GM20000 (cell line): ENCODE measurements around the gene VWA1.

Source experiments
- DNase-seq: peaks from one replicate; pipeline ENCODE4 v3.0.0; 2012; ENCODE audit warnings: low spot score
- CTCF ChIP-seq: IDR thresholded peaks from 2 replicates; pipeline ENCODE4 v1.5.1; 2012; ENCODE audit warnings: mild to moderate bottlenecking, control low read depth; ENCODE audit errors: extremely low read depth, missing control alignments

The VWA1 gene

GRCh38 chr1:1435106-1435903 lies at the start of gene VWA1:
Gene VWA1 (plus strand): TSS chr1:1435690. CDS start chr1:1435749, 59 bp downstream.
- DNase-seq = peak; percentile 96
- TF ChIP-seq CTCF = no peak

- no peak for TF ChIP-seq CTCF
- DNase-seq = no peak
Measured at GRCh38 chr1:1385931-1386330, 49.6 kb upstream of the VWA1 start.

GRCh38 chr1:1387098-1388077 lies 48.1 kb upstream of the VWA1 start:
- no peak for TF ChIP-seq CTCF
- no peak for DNase-seq

GRCh38 chr1:1388078-1388472 lies 47.4 kb upstream of the VWA1 start:
- TF ChIP-seq CTCF = no peak
- no peak for DNase-seq

GRCh38 chr1:1390675-1391074 lies 44.8 kb upstream of the VWA1 start:
- DNase-seq = no peak
- no peak for TF ChIP-seq CTCF

GRCh38 chr1:1391225-1391624 lies 44.3 kb upstream of the VWA1 start:
- DNase-seq = no peak
- no peak for TF ChIP-seq CTCF

GRCh38 chr1:1393014-1393413 lies 42.5 kb upstream of the VWA1 start:
- DNase-seq = no peak
- no peak for TF ChIP-seq CTCF
